Left ventricle myocardium superior (tissue), 1 donor: ENCODE results near the gene ABHD16A. TPM values are rescaled to one million over a fixed set of nuclear protein-coding genes. Genes with fewer than 3 reads are reported as not detected.

Experiments
- ATAC-seq: fragments of 200-7000 bp; cut with Tn5 transposase; one replicate; pipeline ENCODE4 v1.9.1; 2020; ENCODE audit warnings: mild to moderate bottlenecking, moderate library complexity
- DNase-seq: peaks from one replicate; pipeline ENCODE4 v3.0.0-alpha.2; 2020
- intact Hi-C: fragments of 100-400 bp; cut with micrococcal nuclease; formaldehyde crosslinking; loops from one replicate; pipeline ENCODE4 v1.11.0; 2022
- microRNA-seq: library from miRNA; unstranded; fragments of <30 nt; microRNA quantifications from one replicate; pipeline ENCODE4 v1.2.0, GENCODE V29; 2020; ENCODE audit warnings: borderline number of aligned reads
- total RNA-seq: library from RNA; stranded (reverse); fragmentation: NEBNext Ultra II Directional; extraction: Animal tissue kit (Norgen Biotek cat#: 25700); gene quantifications from one replicate; pipeline ENCODE4 v1.2.1, GENCODE V29; 2021
- donor health status: DM: no; HTN: yes; CAD: no; lungs with severe emphysema.

The ABHD16A gene
- total RNA-seq, 1 donor from 2014 or later, result 29.0 TPM

- DNase-seq, result no peak
- intact Hi-C loops, result no loop called here
Observed at GRCh38 chr6:31654574-31655348, 48.4 kb downstream of the ABHD16A start.

DNA sequence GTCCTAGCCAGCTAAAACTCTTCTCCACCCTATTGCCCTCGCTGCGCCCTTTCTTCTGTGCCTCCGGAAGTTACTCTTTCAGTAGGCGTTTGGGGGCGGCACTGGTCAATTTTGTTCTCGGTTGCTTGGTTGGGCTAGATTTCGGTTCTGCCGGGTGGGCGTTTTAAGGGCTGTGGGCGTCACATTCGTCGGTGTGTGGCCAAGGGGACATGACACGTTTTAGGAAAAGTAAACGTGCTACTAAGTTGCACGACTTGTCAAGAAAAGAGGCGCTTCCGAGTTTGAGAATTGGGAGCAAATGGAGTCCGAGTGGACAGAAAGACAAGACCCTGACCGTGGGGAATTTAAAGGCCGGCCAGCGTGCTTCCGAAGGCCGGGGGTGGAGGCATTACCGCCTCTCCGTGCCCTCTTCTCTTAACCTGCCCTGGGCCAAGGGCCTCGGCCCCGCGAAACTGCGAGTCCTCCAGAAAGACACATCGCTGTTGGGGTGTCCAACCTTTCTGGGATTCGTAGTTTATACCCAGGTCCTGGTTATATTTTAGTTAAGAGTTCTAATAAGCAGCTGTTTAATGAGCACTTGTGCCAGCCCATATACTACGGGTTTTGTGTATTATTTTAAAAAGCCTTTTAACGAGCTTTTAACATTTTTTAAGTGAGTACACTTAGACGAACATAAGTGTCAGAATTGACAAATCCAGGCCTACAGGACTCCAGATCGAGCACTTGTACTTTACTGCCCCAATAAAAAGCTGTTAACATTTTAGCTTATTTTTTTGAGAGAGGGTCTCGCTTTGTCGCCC, 50.0 kb downstream of the ABHD16A start:
- DNase-seq (peak; percentile 86), ATAC-seq (peak; percentile 79)
- intact Hi-C loops, result no loop called here

More at GRCh38 chr6:31654574-31655348, 48.4 kb downstream of the ABHD16A start:
- no peak for ATAC-seq

GRCh38 chr6:31651602-31652191, 51.4 kb downstream of the ABHD16A start:
- ATAC-seq, result peak; percentile 72
- intact Hi-C loops, result no loop called here
- no peak for DNase-seq

DNA sequence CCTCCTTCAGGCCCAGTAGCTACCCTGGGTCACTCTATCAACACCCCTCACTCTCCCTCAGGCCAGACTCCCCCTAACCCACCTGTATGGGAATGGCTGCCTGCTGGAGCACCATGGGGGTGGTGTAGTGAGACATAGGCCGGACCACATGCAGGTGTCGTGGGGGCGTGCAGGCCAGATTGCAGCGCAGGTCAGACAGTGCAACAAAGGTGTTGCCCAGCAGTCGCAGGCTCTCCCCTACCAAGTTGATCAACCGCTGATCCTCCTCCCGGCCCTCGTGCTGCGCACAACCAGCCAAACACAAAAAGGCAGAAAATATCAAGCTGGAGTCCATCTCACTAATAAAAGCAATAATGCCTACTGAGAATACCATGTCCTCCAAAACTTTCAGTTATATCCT, 57.8 kb downstream of the ABHD16A start:
- no peak for DNase-seq
- no peak for ATAC-seq
- intact Hi-C loops, result no loop called here

GRCh38 chr6:31643818-31644454, 59.2 kb downstream of the ABHD16A start:
- ATAC-seq, result no peak
- intact Hi-C loops, result no loop called here
- no peak for DNase-seq

GRCh38 chr6:31642798-31643570, 60.1 kb downstream of the ABHD16A start:
- DNase-seq, result no peak
- intact Hi-C loops, result no loop called here
- no peak for ATAC-seq

GRCh38 chr6:31641370-31641769, 61.8 kb downstream of the ABHD16A start:
- no peak for DNase-seq
- ATAC-seq, result no peak
- intact Hi-C loops, result no loop called here

DNA sequence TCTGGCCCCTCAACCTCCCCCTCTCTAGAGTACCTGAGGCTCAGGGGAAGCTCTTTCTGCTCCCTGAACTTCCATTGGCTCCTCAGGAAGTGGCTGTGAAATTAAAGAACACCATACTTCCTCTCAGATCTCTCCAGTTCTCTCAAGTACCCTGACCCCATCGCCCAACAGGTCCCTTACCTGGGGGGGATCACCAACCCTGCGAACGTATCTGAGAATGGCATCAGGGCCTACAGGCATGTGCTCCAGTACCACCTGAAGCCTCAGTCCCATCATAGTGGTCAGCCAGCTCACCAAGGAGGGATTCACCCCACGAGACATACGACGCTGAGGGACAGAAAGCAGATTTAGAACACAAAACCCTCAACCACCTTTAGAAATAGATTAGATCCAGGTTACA, 62.5 kb downstream of the ABHD16A start:
- DNase-seq, result no peak
- intact Hi-C loops, result no loop called here
- ATAC-seq, result no peak

DNA sequence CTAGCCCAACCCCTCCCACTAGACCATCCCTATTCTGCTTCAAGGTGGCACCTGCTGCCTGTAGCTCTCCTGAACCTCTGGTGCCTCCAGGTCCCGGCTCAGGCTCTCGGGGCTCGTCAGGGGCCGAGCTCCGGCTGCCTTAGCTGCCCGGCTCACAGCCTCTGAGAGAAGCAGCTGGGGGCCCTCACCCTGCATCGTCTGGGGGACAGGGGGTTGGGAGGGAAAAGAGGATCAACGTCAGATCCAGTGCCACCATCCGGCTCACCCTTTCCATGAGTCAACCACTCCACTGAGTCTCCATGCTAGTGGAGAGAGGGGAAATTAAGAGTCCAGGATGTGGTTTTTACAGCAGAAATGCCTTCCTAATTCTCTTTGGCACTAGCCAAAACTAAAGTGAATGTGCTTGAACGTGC, 63.7 kb downstream of the ABHD16A start:
- DNase-seq, result no peak
- ATAC-seq, result no peak
- intact Hi-C loops, result no loop called here

- intact Hi-C loops, result no loop called here
- no peak for ATAC-seq
- no peak for DNase-seq
Observed at GRCh38 chr6:31639043-31639442, 64.1 kb downstream of the ABHD16A start.

Small RNAs within 50 kb of the gene (microRNA-seq; reads per million reads assigned to microRNA genes)
- gene MIR4646, result not detected

Other genes starting within 250 kb of the ABHD16A start
- gene MICB, start 205.2 kb downstream of the ABHD16A start, total RNA-seq, result 1.7 TPM
- gene MCCD1, start 174.4 kb downstream of the ABHD16A start, total RNA-seq, result not detected
- gene DDX39B, start 161.3 kb downstream of the ABHD16A start, total RNA-seq, result 176 TPM
- 2.1 TPM for gene ATP6V1G2, start 156.7 kb downstream of the ABHD16A start, total RNA-seq
- 12.7 TPM for gene NFKBIL1, start 155.7 kb downstream of the ABHD16A start, total RNA-seq
- not detected for gene LTA, start 131.0 kb downstream of the ABHD16A start, total RNA-seq
- 0.35 TPM for gene TNF, start 127.8 kb downstream of the ABHD16A start, total RNA-seq
- gene LTB, start 120.9 kb downstream of the ABHD16A start, total RNA-seq, result 0.40 TPM
- gene LST1, start 117.0 kb downstream of the ABHD16A start, total RNA-seq, result 6.9 TPM
- gene NCR3, start 110.3 kb downstream of the ABHD16A start, total RNA-seq, result not detected
- gene AIF1, start 88.1 kb downstream of the ABHD16A start, total RNA-seq, result 15.5 TPM
- gene PRRC2A, start 82.6 kb downstream of the ABHD16A start, total RNA-seq, result 76.9 TPM
- 283 TPM for gene BAG6, start 50.7 kb downstream of the ABHD16A start, total RNA-seq
- gene APOM, start 47.4 kb downstream of the ABHD16A start, total RNA-seq, result 2.4 TPM
- gene C6orf47, start 42.5 kb downstream of the ABHD16A start, total RNA-seq, result 18.6 TPM
- gene GPANK1, start 38.3 kb downstream of the ABHD16A start, total RNA-seq, result 19.2 TPM
- 111 TPM for gene CSNK2B, start 37.2 kb downstream of the ABHD16A start, total RNA-seq
- 3.9 TPM for gene LY6G5B, start 33.3 kb downstream of the ABHD16A start, total RNA-seq
- gene LY6G5C, start 22.3 kb downstream of the ABHD16A start, total RNA-seq, result 1.8 TPM
- not detected for gene LY6G6F, start 3.5 kb upstream of the ABHD16A start, total RNA-seq
- not detected for gene LY6G6D, start 12.0 kb upstream of the ABHD16A start, total RNA-seq
- gene LY6G6C, start 18.4 kb upstream of the ABHD16A start, total RNA-seq, result not detected
- gene MPIG6B, start 20.0 kb upstream of the ABHD16A start, total RNA-seq, result 0.52 TPM
- gene DDAH2, start 26.0 kb upstream of the ABHD16A start, total RNA-seq, result 27.6 TPM
- gene CLIC1, start 33.2 kb upstream of the ABHD16A start, total RNA-seq, result 77.4 TPM
- 1.3 TPM for gene MSH5, start 36.7 kb upstream of the ABHD16A start, total RNA-seq
- 0.47 TPM for gene SAPCD1, start 59.3 kb upstream of the ABHD16A start, total RNA-seq
- gene VWA7, start 74.0 kb upstream of the ABHD16A start, total RNA-seq, result 12.8 TPM
- gene VARS1, start 92.4 kb upstream of the ABHD16A start, total RNA-seq, result 22.5 TPM
- gene LSM2, start 103.6 kb upstream of the ABHD16A start, total RNA-seq, result 20.1 TPM
- gene HSPA1L, start 112.0 kb upstream of the ABHD16A start, total RNA-seq, result 2.0 TPM
- 341 TPM for gene HSPA1A, start 112.2 kb upstream of the ABHD16A start, total RNA-seq
- gene HSPA1B, start 124.4 kb upstream of the ABHD16A start, total RNA-seq, result 233 TPM
- 24.9 TPM for gene NEU1, start 159.5 kb upstream of the ABHD16A start, total RNA-seq
- not detected for gene SLC44A4, start 175.7 kb upstream of the ABHD16A start, total RNA-seq
- gene EHMT2, start 194.4 kb upstream of the ABHD16A start, total RNA-seq, result 17.1 TPM
- gene ZBTB12, start 198.8 kb upstream of the ABHD16A start, total RNA-seq, result 3.3 TPM
- 5.8 TPM for gene C2, start 224.4 kb upstream of the ABHD16A start, total RNA-seq
- gene CFB, start 242.8 kb upstream of the ABHD16A start, total RNA-seq, result 39.6 TPM